ENCODE results near the gene STRN. TPM values are rescaled to one million over a fixed set of nuclear protein-coding genes. Genes with fewer than 3 reads are reported as not detected.

Gene STRN
- total and polyA plus RNA-seq, 2 of the 13 experiments (the other 11 are each of a cell fraction or from before 2014, with no cell fraction given), result 10.4 to 19.3 TPM

DNA sequence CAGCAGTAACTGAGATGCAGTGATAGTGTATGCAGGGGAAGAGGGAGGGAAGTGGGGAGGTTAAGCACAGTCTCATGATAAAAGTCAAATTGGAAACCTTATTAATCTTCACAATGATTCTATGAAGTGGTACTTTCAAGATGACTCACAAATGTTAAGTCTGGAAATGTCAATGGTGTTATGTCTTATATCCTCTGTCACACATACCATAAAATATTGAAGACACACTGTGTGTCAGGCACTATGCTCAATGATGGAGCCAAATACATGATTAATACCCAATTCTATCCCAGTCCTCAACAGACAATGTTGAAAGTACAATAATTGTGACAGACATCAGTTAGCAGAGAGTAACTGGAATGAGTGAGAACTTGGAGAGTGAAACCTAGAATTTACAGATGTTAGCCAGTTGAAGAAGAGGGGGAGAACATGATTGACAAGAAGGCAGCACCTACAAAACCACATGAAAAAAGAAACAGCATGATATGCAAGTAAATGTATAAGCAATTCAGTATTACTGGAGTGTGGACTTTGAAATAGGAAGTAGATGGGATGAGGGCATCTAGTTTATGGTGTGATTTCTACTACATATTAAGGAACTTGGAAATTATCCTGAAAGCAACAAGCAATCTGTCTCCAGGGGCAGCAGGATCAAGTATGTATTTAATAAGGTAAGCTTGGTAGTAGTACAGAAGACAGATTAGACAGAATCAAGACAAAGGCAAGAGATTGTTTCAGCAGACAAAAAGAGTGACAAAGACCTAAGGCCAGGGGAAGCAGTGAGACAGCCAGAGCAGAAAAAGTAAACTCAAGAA lies 107.6 kb downstream of the STRN start (continued):
- TF ChIP-seq, protein P1, sequence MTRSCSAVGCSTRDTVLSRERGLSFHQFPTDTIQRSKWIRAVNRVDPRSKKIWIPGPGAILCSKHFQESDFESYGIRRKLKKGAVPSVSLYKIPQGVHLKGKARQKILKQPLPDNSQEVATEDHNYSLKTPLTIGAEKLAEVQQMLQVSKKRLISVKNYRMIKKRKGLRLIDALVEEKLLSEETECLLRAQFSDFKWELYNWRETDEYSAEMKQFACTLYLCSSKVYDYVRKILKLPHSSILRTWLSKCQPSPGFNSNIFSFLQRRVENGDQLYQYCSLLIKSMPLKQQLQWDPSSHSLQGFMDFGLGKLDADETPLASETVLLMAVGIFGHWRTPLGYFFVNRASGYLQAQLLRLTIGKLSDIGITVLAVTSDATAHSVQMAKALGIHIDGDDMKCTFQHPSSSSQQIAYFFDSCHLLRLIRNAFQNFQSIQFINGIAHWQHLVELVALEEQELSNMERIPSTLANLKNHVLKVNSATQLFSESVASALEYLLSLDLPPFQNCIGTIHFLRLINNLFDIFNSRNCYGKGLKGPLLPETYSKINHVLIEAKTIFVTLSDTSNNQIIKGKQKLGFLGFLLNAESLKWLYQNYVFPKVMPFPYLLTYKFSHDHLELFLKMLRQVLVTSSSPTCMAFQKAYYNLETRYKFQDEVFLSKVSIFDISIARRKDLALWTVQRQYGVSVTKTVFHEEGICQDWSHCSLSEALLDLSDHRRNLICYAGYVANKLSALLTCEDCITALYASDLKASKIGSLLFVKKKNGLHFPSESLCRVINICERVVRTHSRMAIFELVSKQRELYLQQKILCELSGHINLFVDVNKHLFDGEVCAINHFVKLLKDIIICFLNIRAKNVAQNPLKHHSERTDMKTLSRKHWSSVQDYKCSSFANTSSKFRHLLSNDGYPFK (CRISPR knock-in tag; IDR thresholded peaks at IDR 0.05; ENCODE audit: borderline replicate concordance), result no peak
- TF ChIP-seq ZNF121 (CRISPR knock-in tag; IDR thresholded peaks at IDR 0.05) (no peak), CREB1 (IDR thresholded peaks at IDR 0.05) (no peak), CREB1 (CRISPR knock-in tag; IDR thresholded peaks at IDR 0.05) (no peak; the same call in 1 of the 2 replicates), MEIS1 (CRISPR knock-in tag; IDR thresholded peaks at IDR 0.05; ENCODE audit: borderline replicate concordance) (peak; percentile 84; the same call in 1 of the 2 replicates), FOXC1 (CRISPR knock-in tag; IDR thresholded peaks at IDR 0.05; ENCODE audit: borderline replicate concordance) (no peak), SCMH1 (CRISPR knock-in tag; IDR thresholded peaks at IDR 0.05; ENCODE audit: borderline replicate concordance) (no peak), TBX3 (IDR thresholded peaks at IDR 0.05; ENCODE audit: borderline replicate concordance) (peak; percentile 51; the same call in 1 of the 2 replicates), NFE2L2 (IDR thresholded peaks at IDR 0.05; ENCODE audit: low read length) (no peak), ZBTB42 (CRISPR knock-in tag; IDR thresholded peaks at IDR 0.05) (no peak), HOXA7 (CRISPR knock-in tag; IDR thresholded peaks at IDR 0.05) (no peak)
- TF ChIP-seq, protein P2, sequence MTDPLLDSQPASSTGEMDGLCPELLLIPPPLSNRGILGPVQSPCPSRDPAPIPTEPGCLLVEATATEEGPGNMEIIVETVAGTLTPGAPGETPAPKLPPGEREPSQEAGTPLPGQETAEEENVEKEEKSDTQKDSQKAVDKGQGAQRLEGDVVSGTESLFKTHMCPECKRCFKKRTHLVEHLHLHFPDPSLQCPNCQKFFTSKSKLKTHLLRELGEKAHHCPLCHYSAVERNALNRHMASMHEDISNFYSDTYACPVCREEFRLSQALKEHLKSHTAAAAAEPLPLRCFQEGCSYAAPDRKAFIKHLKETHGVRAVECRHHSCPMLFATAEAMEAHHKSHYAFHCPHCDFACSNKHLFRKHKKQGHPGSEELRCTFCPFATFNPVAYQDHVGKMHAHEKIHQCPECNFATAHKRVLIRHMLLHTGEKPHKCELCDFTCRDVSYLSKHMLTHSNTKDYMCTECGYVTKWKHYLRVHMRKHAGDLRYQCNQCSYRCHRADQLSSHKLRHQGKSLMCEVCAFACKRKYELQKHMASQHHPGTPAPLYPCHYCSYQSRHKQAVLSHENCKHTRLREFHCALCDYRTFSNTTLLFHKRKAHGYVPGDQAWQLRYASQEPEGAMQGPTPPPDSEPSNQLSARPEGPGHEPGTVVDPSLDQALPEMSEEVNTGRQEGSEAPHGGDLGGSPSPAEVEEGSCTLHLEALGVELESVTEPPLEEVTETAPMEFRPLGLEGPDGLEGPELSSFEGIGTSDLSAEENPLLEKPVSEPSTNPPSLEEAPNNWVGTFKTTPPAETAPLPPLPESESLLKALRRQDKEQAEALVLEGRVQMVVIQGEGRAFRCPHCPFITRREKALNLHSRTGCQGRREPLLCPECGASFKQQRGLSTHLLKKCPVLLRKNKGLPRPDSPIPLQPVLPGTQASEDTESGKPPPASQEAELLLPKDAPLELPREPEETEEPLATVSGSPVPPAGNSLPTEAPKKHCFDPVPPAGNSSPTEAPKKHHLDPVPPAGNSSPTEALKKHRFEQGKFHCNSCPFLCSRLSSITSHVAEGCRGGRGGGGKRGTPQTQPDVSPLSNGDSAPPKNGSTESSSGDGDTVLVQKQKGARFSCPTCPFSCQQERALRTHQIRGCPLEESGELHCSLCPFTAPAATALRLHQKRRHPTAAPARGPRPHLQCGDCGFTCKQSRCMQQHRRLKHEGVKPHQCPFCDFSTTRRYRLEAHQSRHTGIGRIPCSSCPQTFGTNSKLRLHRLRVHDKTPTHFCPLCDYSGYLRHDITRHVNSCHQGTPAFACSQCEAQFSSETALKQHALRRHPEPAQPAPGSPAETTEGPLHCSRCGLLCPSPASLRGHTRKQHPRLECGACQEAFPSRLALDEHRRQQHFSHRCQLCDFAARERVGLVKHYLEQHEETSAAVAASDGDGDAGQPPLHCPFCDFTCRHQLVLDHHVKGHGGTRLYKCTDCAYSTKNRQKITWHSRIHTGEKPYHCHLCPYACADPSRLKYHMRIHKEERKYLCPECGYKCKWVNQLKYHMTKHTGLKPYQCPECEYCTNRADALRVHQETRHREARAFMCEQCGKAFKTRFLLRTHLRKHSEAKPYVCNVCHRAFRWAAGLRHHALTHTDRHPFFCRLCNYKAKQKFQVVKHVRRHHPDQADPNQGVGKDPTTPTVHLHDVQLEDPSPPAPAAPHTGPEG (CRISPR knock-in tag; IDR thresholded peaks at IDR 0.05), result peak; percentile 80; the same call in 1 of the 2 replicates
- TF ChIP-seq, protein P3, sequence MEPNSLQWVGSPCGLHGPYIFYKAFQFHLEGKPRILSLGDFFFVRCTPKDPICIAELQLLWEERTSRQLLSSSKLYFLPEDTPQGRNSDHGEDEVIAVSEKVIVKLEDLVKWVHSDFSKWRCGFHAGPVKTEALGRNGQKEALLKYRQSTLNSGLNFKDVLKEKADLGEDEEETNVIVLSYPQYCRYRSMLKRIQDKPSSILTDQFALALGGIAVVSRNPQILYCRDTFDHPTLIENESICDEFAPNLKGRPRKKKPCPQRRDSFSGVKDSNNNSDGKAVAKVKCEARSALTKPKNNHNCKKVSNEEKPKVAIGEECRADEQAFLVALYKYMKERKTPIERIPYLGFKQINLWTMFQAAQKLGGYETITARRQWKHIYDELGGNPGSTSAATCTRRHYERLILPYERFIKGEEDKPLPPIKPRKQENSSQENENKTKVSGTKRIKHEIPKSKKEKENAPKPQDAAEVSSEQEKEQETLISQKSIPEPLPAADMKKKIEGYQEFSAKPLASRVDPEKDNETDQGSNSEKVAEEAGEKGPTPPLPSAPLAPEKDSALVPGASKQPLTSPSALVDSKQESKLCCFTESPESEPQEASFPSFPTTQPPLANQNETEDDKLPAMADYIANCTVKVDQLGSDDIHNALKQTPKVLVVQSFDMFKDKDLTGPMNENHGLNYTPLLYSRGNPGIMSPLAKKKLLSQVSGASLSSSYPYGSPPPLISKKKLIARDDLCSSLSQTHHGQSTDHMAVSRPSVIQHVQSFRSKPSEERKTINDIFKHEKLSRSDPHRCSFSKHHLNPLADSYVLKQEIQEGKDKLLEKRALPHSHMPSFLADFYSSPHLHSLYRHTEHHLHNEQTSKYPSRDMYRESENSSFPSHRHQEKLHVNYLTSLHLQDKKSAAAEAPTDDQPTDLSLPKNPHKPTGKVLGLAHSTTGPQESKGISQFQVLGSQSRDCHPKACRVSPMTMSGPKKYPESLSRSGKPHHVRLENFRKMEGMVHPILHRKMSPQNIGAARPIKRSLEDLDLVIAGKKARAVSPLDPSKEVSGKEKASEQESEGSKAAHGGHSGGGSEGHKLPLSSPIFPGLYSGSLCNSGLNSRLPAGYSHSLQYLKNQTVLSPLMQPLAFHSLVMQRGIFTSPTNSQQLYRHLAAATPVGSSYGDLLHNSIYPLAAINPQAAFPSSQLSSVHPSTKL (CRISPR knock-in tag; IDR thresholded peaks at IDR 0.05), result peak; percentile 29; the same call in 1 of the 2 replicates
